ENCODE results near the gene ZNRD2.

DNA sequence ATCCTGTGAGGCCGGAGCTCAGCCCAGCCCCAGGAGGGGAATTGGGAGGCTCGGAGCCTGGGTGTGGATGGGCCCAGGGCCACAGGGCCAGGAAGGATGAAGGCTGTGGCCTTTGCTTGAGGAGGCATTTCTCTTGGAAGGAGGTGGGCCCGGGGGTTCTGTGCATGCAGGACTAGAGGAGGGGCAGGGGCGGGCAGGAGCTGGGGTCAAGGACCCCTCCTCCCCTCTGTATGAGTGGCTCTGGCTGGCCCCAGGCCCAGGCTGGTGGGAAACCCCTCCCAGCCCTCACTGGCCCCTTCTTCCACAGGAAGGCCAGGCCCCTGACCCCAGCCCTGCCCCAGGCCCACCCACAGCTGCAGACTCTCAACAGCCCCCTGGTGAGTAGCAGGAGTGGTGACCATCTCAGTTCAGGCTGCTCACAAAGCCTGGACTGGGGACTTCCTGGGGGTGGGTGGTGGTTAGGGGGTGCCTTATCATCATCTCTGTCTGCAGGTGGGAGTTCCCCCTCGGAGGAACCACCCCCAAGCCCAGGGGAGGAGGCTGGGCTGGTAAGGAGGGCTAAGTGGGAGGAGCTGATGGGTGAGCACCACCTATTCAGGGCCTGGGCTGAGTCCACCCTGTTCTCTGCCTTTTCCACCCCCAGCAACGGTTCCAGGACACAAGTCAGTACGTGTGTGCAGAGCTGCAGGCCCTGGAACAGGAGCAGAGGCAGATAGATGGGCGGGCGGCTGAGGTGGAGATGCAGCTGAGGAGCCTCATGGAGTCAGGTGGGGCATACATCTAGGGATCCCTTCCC, 19.4 kb downstream of the ZNRD2 start:
- TF ChIP-seq, protein P1, sequence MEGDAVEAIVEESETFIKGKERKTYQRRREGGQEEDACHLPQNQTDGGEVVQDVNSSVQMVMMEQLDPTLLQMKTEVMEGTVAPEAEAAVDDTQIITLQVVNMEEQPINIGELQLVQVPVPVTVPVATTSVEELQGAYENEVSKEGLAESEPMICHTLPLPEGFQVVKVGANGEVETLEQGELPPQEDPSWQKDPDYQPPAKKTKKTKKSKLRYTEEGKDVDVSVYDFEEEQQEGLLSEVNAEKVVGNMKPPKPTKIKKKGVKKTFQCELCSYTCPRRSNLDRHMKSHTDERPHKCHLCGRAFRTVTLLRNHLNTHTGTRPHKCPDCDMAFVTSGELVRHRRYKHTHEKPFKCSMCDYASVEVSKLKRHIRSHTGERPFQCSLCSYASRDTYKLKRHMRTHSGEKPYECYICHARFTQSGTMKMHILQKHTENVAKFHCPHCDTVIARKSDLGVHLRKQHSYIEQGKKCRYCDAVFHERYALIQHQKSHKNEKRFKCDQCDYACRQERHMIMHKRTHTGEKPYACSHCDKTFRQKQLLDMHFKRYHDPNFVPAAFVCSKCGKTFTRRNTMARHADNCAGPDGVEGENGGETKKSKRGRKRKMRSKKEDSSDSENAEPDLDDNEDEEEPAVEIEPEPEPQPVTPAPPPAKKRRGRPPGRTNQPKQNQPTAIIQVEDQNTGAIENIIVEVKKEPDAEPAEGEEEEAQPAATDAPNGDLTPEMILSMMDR (IDR thresholded peaks at IDR 0.05), result no peak
- no peak for TF ChIP-seq POLR2A (IDR thresholded peaks at IDR 0.05)
